Spleen (tissue), 7 donors: Measurements from ENCODE around the gene LMAN2L.

Experiments used
- CTCF ChIP-seq, 11 experiments: fragments of 200-600 bp in 7 of 11; fragments of 450-650 bp in 4 of 11; sonication (generic) in 4 of 11; IDR thresholded peaks in 8 of 11; conservative IDR thresholded peaks in 3 of 11; 1 replicate in 7 of 11; 2 replicates in 4 of 11; pipeline versions ENCODE4 v1.4.0 to v1.8.0; 2016 to 2021; ENCODE audit warnings: antibody characterized with exemption in 11 of 11, inconsistent platforms in 4 of 11, mild to moderate bottlenecking in 1 of 11
- POLR2A ChIP-seq, 3 donors: fragments of 450-650 bp; IDR thresholded peaks; one replicate each; pipeline ENCODE4 v1.5.1; 2017; ENCODE audit warnings: antibody characterized with exemption in 3 of 3, mild to moderate bottlenecking in 1 of 3
- donor health status: DM: no; HTN: no; CAD: no; lungs with moderate emphysema.
- donor health status: DM: no; HTN: no; CAD: no.
- donor health status: DM: no; HTN: no; CAD: no.

DNA sequence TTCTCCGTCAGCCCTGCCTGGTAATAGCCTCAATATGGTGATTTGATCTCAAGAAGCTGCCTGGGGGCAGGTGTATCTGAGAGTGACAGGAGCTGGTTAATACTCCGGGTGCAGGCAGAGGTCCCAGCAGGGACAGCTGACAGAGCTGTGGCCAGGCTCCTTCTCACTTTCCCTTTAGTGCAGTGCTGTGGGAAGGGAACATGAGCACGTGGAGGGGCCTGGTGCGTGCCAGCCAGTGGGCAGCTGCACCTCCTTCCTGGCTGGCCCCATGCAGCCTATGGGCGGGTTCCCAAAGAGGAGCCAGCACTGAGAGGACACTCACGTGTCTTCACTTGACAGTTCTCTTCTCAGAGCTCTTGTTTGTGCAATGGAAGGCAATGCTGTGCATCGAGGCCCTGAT lies 29.9 kb upstream of the LMAN2L start:
- TF ChIP-seq CTCF (IDR thresholded peaks at IDR 0.05 in 8 of 11, conservative IDR thresholded peaks at IDR 0.05 in 3 of 11): no peak
- TF ChIP-seq POLR2A (IDR thresholded peaks at IDR 0.05): no peak
